Ishikawa (cell line): ENCODE measurements around the gene FTSJ1.

Experiments used
- EGR1 ChIP-seq: IDR thresholded peaks from 2 replicates; pipeline ENCODE4 v1.6.1; 2012
- EP300 ChIP-seq: IDR thresholded peaks from 2 replicates; pipeline ENCODE4 v1.6.1; 2012; ENCODE audit warnings: borderline replicate concordance
- MAX ChIP-seq: IDR thresholded peaks from 2 replicates; pipeline ENCODE4 v1.6.1; 2012
- NFIC ChIP-seq: IDR thresholded peaks from 2 replicates; pipeline ENCODE4 v1.6.1; 2012
- RAD21 ChIP-seq: IDR thresholded peaks from 2 replicates; pipeline ENCODE4 v1.6.1; 2012; ENCODE audit warnings: low read depth
- TAF1 ChIP-seq: IDR thresholded peaks from 2 replicates; pipeline ENCODE4 v1.6.1; 2012; ENCODE audit warnings: low read depth, mild to moderate bottlenecking
- USF1 ChIP-seq: IDR thresholded peaks from 2 replicates; pipeline ENCODE4 v1.6.1; 2012
- YY1 ChIP-seq: IDR thresholded peaks from 2 replicates; pipeline ENCODE4 v1.6.1; 2012; ENCODE audit warnings: low read depth
- ZBTB7A ChIP-seq: IDR thresholded peaks from 2 replicates; pipeline ENCODE4 v1.6.1; 2012; ENCODE audit warnings: low read depth
- TF ChIP-seq, protein P1 (sequence below): IDR thresholded peaks from 2 replicates; pipeline ENCODE4 v1.6.1; 2012; ENCODE audit warnings: low read depth, mild to moderate bottlenecking

DNA sequence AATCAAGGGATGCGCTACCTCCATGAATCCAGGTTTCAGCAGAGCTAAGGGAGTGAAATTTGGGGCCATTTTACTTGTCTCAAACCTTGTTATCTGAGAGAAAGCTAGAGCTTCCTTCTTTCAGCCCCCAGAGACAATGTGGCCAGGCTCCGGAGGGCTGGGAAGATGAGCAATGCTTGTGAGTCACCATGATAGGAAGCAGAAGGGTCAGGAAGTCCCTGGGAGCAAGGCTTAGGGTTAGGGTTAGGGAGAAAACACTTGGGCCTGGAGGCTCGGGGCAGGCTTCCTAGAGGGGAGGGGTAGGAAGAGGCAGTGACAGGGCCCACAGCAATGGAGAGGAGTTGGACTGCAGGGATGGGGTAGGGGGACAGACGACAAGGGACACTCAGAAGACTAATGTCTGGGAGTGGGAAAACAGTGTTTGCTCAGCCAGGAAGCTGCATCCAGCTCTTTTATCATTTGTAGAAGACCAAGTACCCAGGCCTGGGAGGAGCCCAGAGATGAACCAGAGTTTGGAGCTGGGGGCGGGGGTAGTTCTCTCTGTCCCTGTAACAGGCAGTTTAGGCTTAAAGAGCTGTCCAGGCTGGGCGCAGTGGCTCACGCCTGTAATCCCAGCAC, 16.4 kb downstream of the FTSJ1 start:
- TF ChIP-seq EGR1 (no peak), RAD21 (no peak), MAX (no peak), TAF1 (no peak), YY1 (no peak), EP300 (no peak), ZBTB7A (no peak), USF1 (no peak), NFIC (no peak)
- TF ChIP-seq, protein P1, sequence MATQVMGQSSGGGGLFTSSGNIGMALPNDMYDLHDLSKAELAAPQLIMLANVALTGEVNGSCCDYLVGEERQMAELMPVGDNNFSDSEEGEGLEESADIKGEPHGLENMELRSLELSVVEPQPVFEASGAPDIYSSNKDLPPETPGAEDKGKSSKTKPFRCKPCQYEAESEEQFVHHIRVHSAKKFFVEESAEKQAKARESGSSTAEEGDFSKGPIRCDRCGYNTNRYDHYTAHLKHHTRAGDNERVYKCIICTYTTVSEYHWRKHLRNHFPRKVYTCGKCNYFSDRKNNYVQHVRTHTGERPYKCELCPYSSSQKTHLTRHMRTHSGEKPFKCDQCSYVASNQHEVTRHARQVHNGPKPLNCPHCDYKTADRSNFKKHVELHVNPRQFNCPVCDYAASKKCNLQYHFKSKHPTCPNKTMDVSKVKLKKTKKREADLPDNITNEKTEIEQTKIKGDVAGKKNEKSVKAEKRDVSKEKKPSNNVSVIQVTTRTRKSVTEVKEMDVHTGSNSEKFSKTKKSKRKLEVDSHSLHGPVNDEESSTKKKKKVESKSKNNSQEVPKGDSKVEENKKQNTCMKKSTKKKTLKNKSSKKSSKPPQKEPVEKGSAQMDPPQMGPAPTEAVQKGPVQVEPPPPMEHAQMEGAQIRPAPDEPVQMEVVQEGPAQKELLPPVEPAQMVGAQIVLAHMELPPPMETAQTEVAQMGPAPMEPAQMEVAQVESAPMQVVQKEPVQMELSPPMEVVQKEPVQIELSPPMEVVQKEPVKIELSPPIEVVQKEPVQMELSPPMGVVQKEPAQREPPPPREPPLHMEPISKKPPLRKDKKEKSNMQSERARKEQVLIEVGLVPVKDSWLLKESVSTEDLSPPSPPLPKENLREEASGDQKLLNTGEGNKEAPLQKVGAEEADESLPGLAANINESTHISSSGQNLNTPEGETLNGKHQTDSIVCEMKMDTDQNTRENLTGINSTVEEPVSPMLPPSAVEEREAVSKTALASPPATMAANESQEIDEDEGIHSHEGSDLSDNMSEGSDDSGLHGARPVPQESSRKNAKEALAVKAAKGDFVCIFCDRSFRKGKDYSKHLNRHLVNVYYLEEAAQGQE, result no peak
